GM13976 (cell line): ENCODE data around the gene SENP8.

Source experiments
- DNase-seq: peaks from one replicate; pipeline ENCODE4 v3.0.0; 2012; ENCODE audit warnings: low spot score
- in situ Hi-C: fragments of 300-500 bp; cut with MboI; formaldehyde crosslinking; loops from one replicate; pipeline ENCODE4 v1.12.0; 2022; ENCODE audit warnings: low sequenced_read_pairs, mixed read lengths, inconsistent platforms; ENCODE audit not compliant: unreplicated experiment
- TF ChIP-seq, protein P1 (sequence below): IDR thresholded peaks from 2 replicates; pipeline ENCODE4 v1.5.1; 2012; ENCODE audit warnings: borderline replicate concordance, mild to moderate bottlenecking; ENCODE audit not compliant: insufficient read depth; ENCODE audit errors: extremely low read depth, missing control alignments, control extremely low read depth

Gene SENP8

DNA sequence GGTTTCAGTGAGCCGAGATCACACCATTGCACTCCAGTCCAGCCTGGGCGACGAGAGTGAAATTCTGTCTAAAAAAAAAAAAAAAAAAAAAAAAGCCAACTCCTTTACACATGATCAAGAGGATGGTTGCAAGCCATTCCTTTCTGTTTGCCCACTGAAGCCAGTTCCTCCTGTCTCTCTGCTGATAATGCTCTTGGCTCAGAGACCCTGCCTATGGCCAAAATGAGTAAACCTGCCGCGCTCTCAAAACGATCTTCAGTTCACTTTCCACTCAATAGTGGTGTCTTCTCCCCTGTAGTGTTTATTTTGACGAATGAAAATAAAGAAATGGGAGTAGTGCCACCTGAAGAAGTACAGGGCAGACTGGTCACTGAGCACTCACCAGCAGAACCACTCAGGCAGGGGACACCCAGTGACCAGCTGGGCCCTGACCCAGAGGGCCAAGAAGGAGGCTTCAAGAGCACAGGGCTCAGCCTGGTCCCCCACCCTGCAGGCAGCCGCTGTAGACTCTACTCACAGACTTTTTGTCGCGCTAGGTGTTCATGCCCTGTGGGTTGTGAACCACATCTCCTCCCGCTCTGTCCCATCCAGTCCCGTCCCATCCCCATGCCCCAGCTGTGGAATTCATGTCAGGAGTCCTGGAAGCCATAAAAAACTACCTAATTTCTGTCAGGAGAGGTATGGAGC lies 55.8 kb downstream of the SENP8 start:
- no peak for DNase-seq
- in situ Hi-C loops: loop anchor here (25.0 kb wide), 1 partner anchor 712 kb away; no protein-coding TSS in a partner anchor

DNA sequence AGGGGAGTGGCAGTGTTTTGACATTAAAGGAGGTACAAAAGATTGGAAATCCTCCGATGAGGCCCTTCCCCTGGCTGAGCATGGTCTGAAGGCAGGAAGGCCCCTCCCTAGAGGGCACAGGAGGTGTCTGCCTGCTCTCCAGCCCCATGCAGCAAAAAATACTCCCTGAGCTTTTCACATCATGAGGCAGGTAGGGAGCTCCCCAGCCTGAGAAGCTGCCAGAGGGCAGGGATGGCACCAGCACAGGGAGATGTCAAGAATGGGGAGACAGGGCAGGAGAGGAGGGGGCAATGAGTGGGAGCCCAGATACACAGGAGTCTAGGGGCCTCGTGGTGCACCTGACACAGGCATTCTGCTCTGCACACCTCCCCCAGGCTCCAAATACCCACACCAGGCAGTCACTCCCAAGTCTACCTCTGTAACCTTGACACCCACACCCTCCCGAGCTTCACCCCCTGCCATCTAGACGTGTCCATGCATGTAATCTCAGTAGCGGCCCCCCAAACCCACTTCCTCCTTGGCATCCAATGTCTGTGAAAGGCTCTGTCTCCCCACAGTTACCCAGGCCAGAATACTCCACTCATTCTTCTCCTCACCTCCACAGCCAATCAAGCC lies 56.5 kb downstream of the SENP8 start:
- in situ Hi-C loops: loop anchor here (25.0 kb wide), 1 partner anchor 712 kb away; no protein-coding TSS in a partner anchor
- TF ChIP-seq, protein P1, sequence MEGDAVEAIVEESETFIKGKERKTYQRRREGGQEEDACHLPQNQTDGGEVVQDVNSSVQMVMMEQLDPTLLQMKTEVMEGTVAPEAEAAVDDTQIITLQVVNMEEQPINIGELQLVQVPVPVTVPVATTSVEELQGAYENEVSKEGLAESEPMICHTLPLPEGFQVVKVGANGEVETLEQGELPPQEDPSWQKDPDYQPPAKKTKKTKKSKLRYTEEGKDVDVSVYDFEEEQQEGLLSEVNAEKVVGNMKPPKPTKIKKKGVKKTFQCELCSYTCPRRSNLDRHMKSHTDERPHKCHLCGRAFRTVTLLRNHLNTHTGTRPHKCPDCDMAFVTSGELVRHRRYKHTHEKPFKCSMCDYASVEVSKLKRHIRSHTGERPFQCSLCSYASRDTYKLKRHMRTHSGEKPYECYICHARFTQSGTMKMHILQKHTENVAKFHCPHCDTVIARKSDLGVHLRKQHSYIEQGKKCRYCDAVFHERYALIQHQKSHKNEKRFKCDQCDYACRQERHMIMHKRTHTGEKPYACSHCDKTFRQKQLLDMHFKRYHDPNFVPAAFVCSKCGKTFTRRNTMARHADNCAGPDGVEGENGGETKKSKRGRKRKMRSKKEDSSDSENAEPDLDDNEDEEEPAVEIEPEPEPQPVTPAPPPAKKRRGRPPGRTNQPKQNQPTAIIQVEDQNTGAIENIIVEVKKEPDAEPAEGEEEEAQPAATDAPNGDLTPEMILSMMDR: no peak
- no peak for DNase-seq

More for the DNA sequence above, 55.8 kb downstream of the SENP8 start:
- TF ChIP-seq, protein P1: no peak

DNA sequence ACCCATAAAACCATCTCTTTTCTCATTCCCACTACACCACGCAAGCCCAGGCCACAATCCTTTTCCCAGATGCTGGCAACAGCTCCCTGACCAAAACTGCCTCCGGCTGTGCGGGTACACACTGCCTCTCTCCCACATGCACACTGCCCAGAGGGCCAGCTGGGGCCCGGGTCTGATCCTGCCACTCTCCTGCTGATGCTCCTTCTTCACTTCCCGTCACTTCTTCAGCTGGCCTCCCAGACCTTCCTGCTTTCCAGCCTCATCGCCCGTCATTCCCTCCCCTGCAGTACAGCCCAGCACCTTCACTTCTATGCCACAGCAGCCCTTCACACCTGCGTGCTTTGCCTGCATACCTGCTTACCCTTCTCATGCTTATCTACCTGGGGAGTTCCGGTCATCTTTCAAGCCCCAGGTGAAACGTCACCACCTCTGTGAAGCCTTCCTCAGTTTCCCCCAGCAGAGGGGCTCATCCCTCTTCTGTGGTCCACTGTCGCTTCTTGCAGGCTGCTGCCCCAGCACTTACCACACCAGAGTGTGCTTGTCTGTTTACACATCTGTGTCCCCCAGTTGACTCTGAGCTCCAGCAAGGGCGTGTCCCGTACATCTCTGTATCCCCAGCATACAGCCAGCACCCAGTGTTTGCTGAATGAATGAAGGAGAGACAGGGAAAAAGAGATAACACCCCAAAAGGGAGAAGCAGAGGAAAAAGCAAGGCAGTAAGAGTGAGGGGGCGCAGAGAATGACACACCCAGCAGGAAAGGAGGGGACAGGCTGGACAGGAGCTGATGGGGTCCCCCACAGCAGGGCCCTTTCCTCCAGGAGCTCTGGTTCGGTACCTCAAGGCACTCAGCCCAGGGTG lies 57.2 kb downstream of the SENP8 start:
- TF ChIP-seq, protein P1: no peak
- in situ Hi-C loops: no loop called here
- no peak for DNase-seq

DNA sequence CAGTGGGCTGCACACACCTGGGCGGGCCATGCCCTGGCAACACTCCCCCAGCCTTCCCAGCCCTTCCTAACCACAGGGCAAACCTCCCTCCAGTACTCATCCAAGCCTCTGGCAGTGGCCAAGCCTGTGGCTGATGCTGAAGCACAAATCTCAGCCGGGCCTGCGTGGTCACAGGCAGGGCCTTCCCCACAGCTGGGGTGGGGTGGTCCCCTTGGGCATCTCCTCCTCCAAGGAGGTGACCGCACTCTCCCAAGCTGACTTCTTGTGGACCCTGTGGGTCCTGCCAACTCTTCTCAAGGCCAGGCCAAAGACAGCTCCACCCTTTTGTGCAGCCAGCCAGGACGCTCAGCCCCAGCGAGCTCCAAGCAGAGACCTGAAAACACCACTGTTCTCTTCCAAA lies 58.0 kb downstream of the SENP8 start:
- DNase-seq: no peak
- in situ Hi-C loops: no loop called here
- TF ChIP-seq, protein P1: no peak

DNA sequence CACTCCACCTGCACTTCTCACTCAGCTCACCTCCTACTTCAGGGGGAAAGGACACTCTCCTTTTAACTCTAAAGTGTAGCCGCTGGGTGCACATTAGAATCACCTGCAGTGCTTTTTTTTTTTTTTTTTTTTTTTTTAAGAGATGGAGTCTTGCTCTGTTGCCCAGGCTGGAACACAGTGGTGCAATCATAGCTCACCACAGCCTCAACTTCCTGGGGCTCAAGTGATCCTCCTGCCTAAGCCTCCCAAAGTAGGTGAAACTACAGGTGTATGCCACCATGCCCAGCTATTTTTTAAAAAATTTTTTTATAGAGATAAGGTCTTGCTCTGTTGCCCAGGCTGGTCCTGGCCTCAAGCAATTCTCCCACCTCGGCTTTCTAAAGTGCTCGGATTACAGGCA lies 58.5 kb downstream of the SENP8 start:
- DNase-seq: no peak
- in situ Hi-C loops: no loop called here
- TF ChIP-seq, protein P1: no peak

DNA sequence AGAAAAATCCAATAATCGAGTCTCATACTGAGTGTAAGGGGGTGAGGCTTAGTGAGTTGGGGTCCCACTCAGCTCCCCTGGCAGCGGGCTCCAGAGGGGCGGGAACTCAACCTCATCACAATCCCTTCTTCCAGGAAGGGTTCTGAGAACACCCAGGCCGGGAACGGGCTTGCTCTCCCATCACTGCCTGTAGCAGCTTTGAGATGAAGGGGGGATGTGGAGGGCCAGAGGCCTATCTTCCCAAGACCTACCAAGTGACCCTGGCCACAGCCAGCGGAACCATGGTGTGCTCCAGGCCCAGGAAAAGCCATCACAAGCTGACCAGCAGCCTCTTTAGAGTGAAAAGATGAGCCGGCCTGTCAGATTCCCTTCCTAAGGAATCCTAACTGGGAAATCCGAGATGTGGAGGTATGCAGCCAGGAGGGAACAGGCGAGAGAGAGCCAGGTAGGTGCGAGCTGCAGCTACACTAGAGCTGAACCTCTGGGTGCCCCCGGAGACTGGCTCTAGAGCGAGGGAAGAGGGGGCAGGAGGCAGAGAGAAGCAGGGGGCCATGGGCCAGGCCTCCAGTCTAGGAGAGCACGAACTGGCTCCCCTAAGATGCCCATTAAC lies 60.9 kb downstream of the SENP8 start:
- DNase-seq: no peak
- TF ChIP-seq, protein P1: no peak
- in situ Hi-C loops: no loop called here
